GM12878 (cell line): ENCODE data around the gene RNASE13. TPM values are rescaled to one million over a fixed set of nuclear protein-coding genes. Genes with fewer than 3 reads are reported as not detected.

Source experiments
- ATAC-seq: fragments of 200-7000 bp; cut with Tn5 transposase; 3 replicates; pipeline ENCODE4 v1.9.1; 2020; ENCODE audit warnings: mild to moderate bottlenecking, moderate library complexity
- BruUV-seq: library from RNA; stranded (reverse); fragments of 400-500 nt; replicated peaks from 2 replicates; lab custom pipeline; 2021; lab: Mats Ljungman, UMichigan
- CTCF ChIA-PET: fragments of 300-600 bp; sonication (Branson Sonifier 250); formaldehyde crosslinking; extraction: SDS; loops from one replicate; lab custom pipeline; 2021; ENCODE audit warnings: inconsistent platforms; lab: Yijun Ruan, JAX
- POLR2A ChIA-PET: fragments of 350-600 bp; formaldehyde crosslinking; extraction: SDS; loops from one replicate; lab custom pipeline; 2021; ENCODE audit warnings: inconsistent platforms; lab: Charles Lee
- RAD21 ChIA-PET: fragments of 300-600 bp; sonication (Branson Sonifier 250); formaldehyde crosslinking; loops from one replicate; lab custom pipeline; 2023; ENCODE audit warnings: antibody characterized with exemption; ENCODE audit not compliant: unreplicated experiment; lab: Charles Lee
- SMC1A ChIA-PET: fragments of 300-600 bp; sonication (Branson Sonifier 250); formaldehyde crosslinking; loops from one replicate; lab custom pipeline; 2023; ENCODE audit not compliant: unreplicated experiment, uncharacterized antibody; lab: Charles Lee
- DNase-seq: peaks from one replicate; pipeline ENCODE4 v3.0.0-alpha.2; 2011; ENCODE audit warnings: low read depth, low spot score
- FAIRE-seq: peaks from 3 replicates; lab custom pipeline; 2011; peaks lifted over from hg19 to GRCh38; lab: Jason Lieb, UNC
- H2AFZ ChIP-seq: 2 replicates; pipeline ENCODE4 v1.6.0; 2011; ENCODE audit warnings: low read depth, low read length, control low read depth; ENCODE audit not compliant: control insufficient read depth
- H3K27ac ChIP-seq: 2 replicates; pipeline ENCODE4 v1.5.1; 2011; ENCODE audit warnings: control low read depth; ENCODE audit not compliant: control insufficient read depth, insufficient read depth
- H3K27me3 ChIP-seq, 2 experiments: replicated peaks in 1 of 2; 2 replicates each; pipeline versions ENCODE4 v1.6.0 to v1.6.1; 2011; ENCODE audit warnings: low read length in 1 of 2; ENCODE audit not compliant: control insufficient read depth in 2 of 2, insufficient read depth in 2 of 2
- H3K36me3 ChIP-seq, 2 experiments: 2 replicates each; pipeline ENCODE4 v1.5.1; 2011; ENCODE audit warnings: low read length in 1 of 2; ENCODE audit not compliant: control insufficient read depth in 2 of 2, insufficient read depth in 2 of 2
- H3K4me1 ChIP-seq: 2 replicates; pipeline ENCODE4 v1.6.1; 2011; ENCODE audit warnings: mild to moderate bottlenecking, low read length, moderate library complexity, mixed read lengths; ENCODE audit not compliant: control insufficient read depth, insufficient read depth
- H3K4me2 ChIP-seq: 2 replicates; pipeline ENCODE4 v1.6.0; 2011; ENCODE audit warnings: control low read depth; ENCODE audit not compliant: control insufficient read depth, insufficient read depth
- H3K4me3 ChIP-seq: fragments of 200-600 bp; sonication (generic); 2 replicates; pipeline ENCODE4 v1.5.1; 2016
- H3K79me2 ChIP-seq: 2 replicates; pipeline ENCODE4 v1.6.0; 2011; ENCODE audit warnings: low read length; ENCODE audit not compliant: control insufficient read depth, insufficient read depth
- H3K9ac ChIP-seq: 2 replicates; pipeline ENCODE4 v1.8.0; 2011; ENCODE audit warnings: low read length, control low read depth, mixed read lengths; ENCODE audit not compliant: control insufficient read depth, insufficient read depth
- H3K9me3 ChIP-seq: replicated peaks from 3 replicates; pipeline ENCODE4 v1.5.1; 2011; ENCODE audit warnings: mild to moderate bottlenecking, low read length; ENCODE audit not compliant: control insufficient read depth, insufficient read depth
- H4K20me1 ChIP-seq: 2 replicates; pipeline ENCODE4 v1.6.0; 2011; ENCODE audit not compliant: control insufficient read depth, insufficient read depth
- BRCA1 ChIP-seq: IDR thresholded peaks from 2 replicates; pipeline ENCODE4 v1.6.1; 2011; ENCODE audit warnings: low read depth, low read length, improper control_type of control experiment
- CREM ChIP-seq: IDR thresholded peaks from 2 replicates; pipeline ENCODE4 v1.6.1; 2014; ENCODE audit warnings: antibody characterized with exemption, low read depth
- FOS ChIP-seq: IDR thresholded peaks from 3 replicates; pipeline ENCODE4 v1.6.1; 2011; ENCODE audit warnings: borderline replicate concordance; ENCODE audit not compliant: insufficient read length; ENCODE audit errors: extremely low read depth
- HDGF ChIP-seq: fragments of 450-650 bp; IDR thresholded peaks from 2 replicates; pipeline ENCODE4 v1.6.1; 2016; ENCODE audit warnings: antibody characterized with exemption
- IKZF1 ChIP-seq: fragments of 450-650 bp; conservative IDR thresholded peaks from 2 replicates; pipeline ENCODE4 v1.6.1; 2017; ENCODE audit warnings: antibody characterized with exemption, mild to moderate bottlenecking
- MXI1 ChIP-seq: fragments of 150-350 bp; IDR thresholded peaks from 2 replicates; pipeline ENCODE4 v1.6.1; 2011; ENCODE audit warnings: low read depth, mild to moderate bottlenecking, inconsistent platforms, low read length, improper control_type of control experiment
- NKRF ChIP-seq: fragments of 450-650 bp; conservative IDR thresholded peaks from 2 replicates; pipeline ENCODE4 v1.6.1; 2017; ENCODE audit warnings: mild to moderate bottlenecking, moderate library complexity
- NR2F1 ChIP-seq: fragments of 450-650 bp; conservative IDR thresholded peaks from 2 replicates; pipeline ENCODE4 v1.6.1; 2017; ENCODE audit warnings: mild to moderate bottlenecking
- PKNOX1 ChIP-seq: fragments of 450-650 bp; IDR thresholded peaks from 2 replicates; pipeline ENCODE4 v1.6.1; 2016; ENCODE audit warnings: mild to moderate bottlenecking
- SMARCA5 ChIP-seq: fragments of 450-650 bp; IDR thresholded peaks from 2 replicates; pipeline ENCODE4 v1.6.1; 2017; ENCODE audit warnings: mild to moderate bottlenecking
- STAT1 ChIP-seq: fragments of 450-650 bp; conservative IDR thresholded peaks from 2 replicates; pipeline ENCODE4 v1.6.1; 2014; ENCODE audit warnings: antibody characterized with exemption, mild to moderate bottlenecking
- TCF3 ChIP-seq: IDR thresholded peaks from 2 replicates; pipeline ENCODE4 v1.6.1; 2012; ENCODE audit warnings: low read depth, mild to moderate bottlenecking, low read length, borderline replicate concordance; ENCODE audit not compliant: insufficient read depth
- USF1 ChIP-seq: IDR thresholded peaks from 2 replicates; pipeline ENCODE4 v1.6.1; 2011; ENCODE audit warnings: borderline replicate concordance, low read depth, mild to moderate bottlenecking, moderate library complexity, mixed read lengths, low read length; ENCODE audit not compliant: insufficient read depth; ENCODE audit errors: extremely low read length
- USF2 ChIP-seq: IDR thresholded peaks from 2 replicates; pipeline ENCODE4 v1.6.1; 2011; ENCODE audit warnings: low read depth, low read length, improper control_type of control experiment, borderline replicate concordance
- ZNF384 ChIP-seq: IDR thresholded peaks from 2 replicates; pipeline ENCODE4 v1.6.1; 2012; ENCODE audit warnings: low read depth, mild to moderate bottlenecking, low read length, improper control_type of control experiment, borderline replicate concordance
- WGBS: methylation state at CpG from one replicate; pipeline ENCODE4 v1.1.6; 2016; ENCODE audit warnings: low lambda C conversion rate; ENCODE audit not compliant: insufficient replicate concordance, insufficient coverage; ENCODE audit errors: missing lambda C conversion rate; 5-methylcytosine and 5-hydroxymethylcytosine counted together
- in situ Hi-C: fragments of 300-500 bp; cut with MboI; formaldehyde crosslinking; loops from 9 replicates; pipeline ENCODE4 v1.14.3; 2018; ENCODE audit warnings: mixed read lengths
- intact Hi-C: fragments of 100-400 bp; cut with micrococcal nuclease; formaldehyde crosslinking; loops from one replicate; pipeline ENCODE4 v1.14.2; 2022; ENCODE audit not compliant: unreplicated experiment
- polyA plus RNA-seq, 11 experiments: library from polyadenylated mRNA; depleted of rRNA in 4 of 11; unstranded in 6 of 11; stranded (reverse) in 5 of 11; fragments of >200 nt; fragmentation: Nextera tagmentation in 4 of 11; fragmentation: Illumina TruSeq in 1 of 11; extraction: Ambion mirVana in 4 of 11; extraction: Trizol in 1 of 11; gene quantifications; 1 replicate in 1 of 11; 2 replicates in 10 of 11; pipeline versions ENCODE4 v1.2.1 to v1.2.3, GENCODE V29; 2011 to 2016; ENCODE audit warnings: inconsistent platforms in 2 of 11, missing spikeins in 2 of 11, low read depth in 1 of 11
- total RNA-seq, 4 experiments: library from RNA; depleted of rRNA in 3 of 4; stranded (reverse); fragments of >200 nt in 3 of 4; fragmentation: Illumina TruSeq in 1 of 4; extraction: Trizol in 1 of 4; gene quantifications; 2 replicates each; pipeline versions ENCODE4 v1.2.1 to v1.2.3, GENCODE V29; 2013 to 2021

Gene RNASE13
- total and polyA plus RNA-seq, 10 of the 15 experiments (the other 5 are each of a cell fraction or from before 2014, with no cell fraction given) = not detected

- ChIA-PET SMC1A (no interaction called here), CTCF (no interaction called here), RAD21 (no interaction called here), POLR2A (no interaction called here)
- Histone ChIP-seq H3K9ac (no peak within 1 kb of the TSS), H3K36me3 (no peaks in the 10 kb centered on the region), H2AFZ (no peak within 1 kb of the TSS), H3K79me2 (no peaks in the 10 kb centered on the region), H3K27ac (no peak within 1 kb of the TSS), H3K4me2 (no peak within 1 kb of the TSS), H3K9me3 (no peaks in the 10 kb centered on the region), H3K4me3 (no peak within 1 kb of the TSS), H3K27me3 (peaks cover 2 to 13% of the 10 kb centered on the region in 2 experiments; a peak in 3 of 4 replicates), H4K20me1 (no peaks in the 10 kb centered on the region), H3K4me1 (no peaks in the 10 kb centered on the region; the same call in 1 of the 2 replicates)
- TF ChIP-seq MXI1 = no peak
- TF ChIP-seq SMARCA5 = no peak
- no peak for TF ChIP-seq CREM
- no peak for TF ChIP-seq FOS
- TF ChIP-seq BRCA1 = no peak
- TF ChIP-seq NKRF = no peak
- no peak for TF ChIP-seq STAT1
- TF ChIP-seq HDGF = no peak
- TF ChIP-seq TCF3 = no peak
- TF ChIP-seq PKNOX1 = no peak
- TF ChIP-seq USF2 = no peak
- no peak for TF ChIP-seq ZNF384
- TF ChIP-seq NR2F1 = no peak
- no peak for TF ChIP-seq IKZF1
- TF ChIP-seq USF1 = no peak
- no TSS peak for BruUV-seq
- no peak for ATAC-seq
- no peak for FAIRE-seq
- in situ Hi-C loops = no loop called here
- DNase-seq = no peak
- WGBS = 36% methylated on average over 5 of the region's 5 CpGs
- intact Hi-C loops = no loop called here
Observed at GRCh38 chr14:21029917-21030316, 4.7 kb downstream of the RNASE13 start, which contains the start of gene TPPP2. Gene TPPP2 (plus strand): TSS chr14:21030217. CDS start chr14:21030582, 365 bp downstream.
